ENCODE data around the gene SIK1.

DNA sequence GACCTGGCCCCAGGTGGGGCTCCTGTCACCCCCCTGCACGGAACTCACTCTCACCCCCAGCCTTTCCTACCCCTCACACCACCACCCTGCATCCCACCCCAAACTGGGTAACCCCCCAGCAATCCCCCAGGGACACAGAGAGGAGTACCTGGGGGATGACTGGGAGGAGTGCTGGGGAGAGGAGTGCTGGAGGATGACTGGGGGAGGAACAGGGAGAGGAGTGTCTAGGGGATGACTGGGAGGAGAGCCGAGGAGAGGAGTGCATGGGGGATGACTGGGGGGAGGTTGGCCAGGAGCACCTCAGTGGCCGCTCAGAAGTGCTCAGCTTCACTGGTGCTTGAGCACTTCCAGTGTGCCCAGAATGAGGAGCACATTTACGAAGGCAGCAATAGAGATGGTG is 59.1 kb downstream of the SIK1 start:
- TF ChIP-seq, protein P1, sequence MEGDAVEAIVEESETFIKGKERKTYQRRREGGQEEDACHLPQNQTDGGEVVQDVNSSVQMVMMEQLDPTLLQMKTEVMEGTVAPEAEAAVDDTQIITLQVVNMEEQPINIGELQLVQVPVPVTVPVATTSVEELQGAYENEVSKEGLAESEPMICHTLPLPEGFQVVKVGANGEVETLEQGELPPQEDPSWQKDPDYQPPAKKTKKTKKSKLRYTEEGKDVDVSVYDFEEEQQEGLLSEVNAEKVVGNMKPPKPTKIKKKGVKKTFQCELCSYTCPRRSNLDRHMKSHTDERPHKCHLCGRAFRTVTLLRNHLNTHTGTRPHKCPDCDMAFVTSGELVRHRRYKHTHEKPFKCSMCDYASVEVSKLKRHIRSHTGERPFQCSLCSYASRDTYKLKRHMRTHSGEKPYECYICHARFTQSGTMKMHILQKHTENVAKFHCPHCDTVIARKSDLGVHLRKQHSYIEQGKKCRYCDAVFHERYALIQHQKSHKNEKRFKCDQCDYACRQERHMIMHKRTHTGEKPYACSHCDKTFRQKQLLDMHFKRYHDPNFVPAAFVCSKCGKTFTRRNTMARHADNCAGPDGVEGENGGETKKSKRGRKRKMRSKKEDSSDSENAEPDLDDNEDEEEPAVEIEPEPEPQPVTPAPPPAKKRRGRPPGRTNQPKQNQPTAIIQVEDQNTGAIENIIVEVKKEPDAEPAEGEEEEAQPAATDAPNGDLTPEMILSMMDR (IDR thresholded peaks at IDR 0.05): no peak
- TF ChIP-seq EZH2 (IDR thresholded peaks at IDR 0.05) (no peak), EZH2phosphoT487 (IDR thresholded peaks at IDR 0.05) (no peak)

Data from neural progenitor cell (in vitro differentiated cells).